ENCODE data around the gene TMUB1.
"Not testable (repeated sequence)": the region's sequence is repeated elsewhere in the genome, so short reads cannot be mapped to it uniquely, and the experiment has no call there.

The TMUB1 gene

DNA sequence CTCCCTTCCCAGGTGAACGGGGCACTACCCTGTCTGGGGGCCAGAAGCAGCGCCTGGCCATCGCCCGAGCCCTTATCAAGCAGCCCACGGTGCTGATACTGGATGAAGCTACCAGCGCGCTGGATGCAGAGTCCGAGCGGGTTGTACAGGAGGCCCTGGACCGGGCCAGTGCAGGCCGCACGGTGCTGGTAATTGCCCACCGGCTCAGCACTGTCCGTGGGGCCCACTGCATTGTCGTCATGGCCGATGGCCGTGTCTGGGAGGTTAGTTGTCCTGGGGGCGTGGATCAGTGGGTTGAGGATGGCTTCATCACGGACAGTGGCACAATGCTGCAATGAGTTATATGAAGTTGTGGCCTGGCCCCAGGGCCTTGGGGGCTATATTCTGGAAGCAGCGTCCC, 39.3 kb downstream of the TMUB1 start:
- Histone ChIP-seq H3K4me1 (ENCODE audit: control insufficient read depth, low read length) (no peaks in the 10 kb centered on the region), H3K27ac (ENCODE audit: low read depth, low read length) (no peak overlapping the region), H3K27me3 (ENCODE audit: control insufficient read depth, low read length) (no peaks in the 10 kb centered on the region), H3K36me3 (ENCODE audit: control insufficient read depth, low read length) (no peaks in the 10 kb centered on the region), H3K4me3 (ENCODE audit: low read length) (no peak overlapping the region), H3K79me2 (ENCODE audit: control insufficient read depth, low read length) (no peaks in the 10 kb centered on the region), H3F3A (ENCODE audit: control insufficient read depth, insufficient read depth) (no peaks in the 10 kb centered on the region), H3K9me2 (replicated peaks; ENCODE audit: control insufficient read depth, low read length) (no peaks in the 10 kb centered on the region), H3K4me2 (ENCODE audit: low read length) (no peak overlapping the region), H3K9me3 (ENCODE audit: control insufficient read depth, insufficient read depth, low read length) (no peaks in the 10 kb centered on the region), H4K20me1 (ENCODE audit: control insufficient read depth, insufficient read depth, low read depth, low read length) (no peaks in the 10 kb centered on the region; the same call in 1 of the 2 replicates)
- no peak for TF ChIP-seq EZH2phosphoT487 (IDR thresholded peaks at IDR 0.05; ENCODE audit: borderline replicate concordance, low read length)
- TF ChIP-seq, protein P1, sequence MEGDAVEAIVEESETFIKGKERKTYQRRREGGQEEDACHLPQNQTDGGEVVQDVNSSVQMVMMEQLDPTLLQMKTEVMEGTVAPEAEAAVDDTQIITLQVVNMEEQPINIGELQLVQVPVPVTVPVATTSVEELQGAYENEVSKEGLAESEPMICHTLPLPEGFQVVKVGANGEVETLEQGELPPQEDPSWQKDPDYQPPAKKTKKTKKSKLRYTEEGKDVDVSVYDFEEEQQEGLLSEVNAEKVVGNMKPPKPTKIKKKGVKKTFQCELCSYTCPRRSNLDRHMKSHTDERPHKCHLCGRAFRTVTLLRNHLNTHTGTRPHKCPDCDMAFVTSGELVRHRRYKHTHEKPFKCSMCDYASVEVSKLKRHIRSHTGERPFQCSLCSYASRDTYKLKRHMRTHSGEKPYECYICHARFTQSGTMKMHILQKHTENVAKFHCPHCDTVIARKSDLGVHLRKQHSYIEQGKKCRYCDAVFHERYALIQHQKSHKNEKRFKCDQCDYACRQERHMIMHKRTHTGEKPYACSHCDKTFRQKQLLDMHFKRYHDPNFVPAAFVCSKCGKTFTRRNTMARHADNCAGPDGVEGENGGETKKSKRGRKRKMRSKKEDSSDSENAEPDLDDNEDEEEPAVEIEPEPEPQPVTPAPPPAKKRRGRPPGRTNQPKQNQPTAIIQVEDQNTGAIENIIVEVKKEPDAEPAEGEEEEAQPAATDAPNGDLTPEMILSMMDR (IDR thresholded peaks at IDR 0.05; ENCODE audit: low read depth, low read length, poor library complexity, severe bottlenecking), result no peak

DNA sequence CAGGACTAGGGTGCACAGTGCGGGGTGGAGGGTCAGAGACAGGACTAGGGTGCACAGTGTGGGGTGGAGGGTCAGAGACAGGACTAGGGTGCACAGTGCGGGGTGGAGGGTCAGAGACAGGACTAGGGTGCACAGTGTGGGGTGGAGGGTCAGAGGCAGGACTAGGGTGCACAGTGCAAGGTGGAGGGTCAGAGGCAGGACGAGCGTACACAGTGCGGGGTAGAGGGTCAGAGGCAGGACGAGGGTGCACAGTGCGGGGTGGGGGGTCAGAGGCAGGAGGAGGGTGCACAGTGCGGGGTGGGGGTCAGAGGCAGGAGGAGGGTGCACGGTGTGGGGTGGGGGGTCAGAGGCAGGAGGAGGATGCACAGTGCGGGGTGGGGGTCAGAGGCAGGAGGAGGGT, 39.8 kb downstream of the TMUB1 start:
- H3K9me2 ChIP-seq (replicated peaks; ENCODE audit: control insufficient read depth, low read length); H3F3A ChIP-seq (ENCODE audit: control insufficient read depth, insufficient read depth); H3K4me2 ChIP-seq (ENCODE audit: low read length); H3K36me3 ChIP-seq (ENCODE audit: control insufficient read depth, low read length); H3K27me3 ChIP-seq (ENCODE audit: control insufficient read depth, low read length); H3K9me3 ChIP-seq (ENCODE audit: control insufficient read depth, insufficient read depth, low read length); H3K27ac ChIP-seq (ENCODE audit: low read depth, low read length); H3K4me1 ChIP-seq (ENCODE audit: control insufficient read depth, low read length); H3K4me3 ChIP-seq (ENCODE audit: low read length); H3K79me2 ChIP-seq (ENCODE audit: control insufficient read depth, low read length); H4K20me1 ChIP-seq (ENCODE audit: control insufficient read depth, insufficient read depth, low read depth, low read length): not testable (repeated sequence)

DNA sequence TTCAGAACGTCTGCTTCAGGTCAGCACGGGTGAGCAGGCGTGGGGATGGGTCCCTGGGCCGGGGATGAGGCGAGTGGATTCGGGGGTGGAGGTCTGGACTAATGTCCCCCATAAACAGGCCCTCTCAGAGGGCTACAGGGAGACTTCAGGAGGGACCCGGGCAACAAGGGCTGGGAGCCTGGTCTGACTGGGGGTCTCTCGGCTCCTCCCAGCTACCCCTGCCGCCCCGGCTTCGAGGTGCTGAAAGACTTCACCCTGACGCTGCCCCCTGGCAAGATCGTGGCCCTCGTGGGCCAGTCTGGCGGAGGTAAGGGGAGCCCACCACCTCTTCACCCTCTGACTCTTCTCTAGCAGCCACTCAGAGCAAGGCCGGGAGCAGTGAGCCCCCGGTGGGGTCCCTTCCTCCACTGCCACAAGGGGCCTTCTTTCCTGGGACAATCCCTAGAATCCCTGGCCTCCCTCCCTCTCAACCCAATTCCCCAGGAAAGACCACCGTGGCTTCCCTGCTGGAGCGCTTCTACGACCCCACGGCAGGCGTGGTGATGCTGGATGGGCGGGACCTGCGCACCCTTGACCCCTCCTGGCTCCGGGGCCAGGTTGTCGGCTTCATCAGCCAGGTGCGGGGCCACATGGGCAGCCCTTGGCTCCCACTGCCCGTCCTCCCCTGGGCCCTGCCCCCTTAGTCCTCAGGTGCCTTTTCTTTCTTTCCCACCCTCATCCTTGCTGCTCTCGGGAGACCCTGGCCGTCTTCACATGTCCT, 42.5 kb downstream of the TMUB1 start:
- H3K4me2 ChIP-seq (ENCODE audit: low read length), result no peak overlapping the region
- peaks cover 4% of the 10 kb centered on the region; the same call in 1 of the 2 replicates for H4K20me1 ChIP-seq (ENCODE audit: control insufficient read depth, insufficient read depth, low read depth, low read length)
- TF ChIP-seq EZH2phosphoT487 (IDR thresholded peaks at IDR 0.05; ENCODE audit: borderline replicate concordance, low read length), result no peak
- TF ChIP-seq, protein P1 (IDR thresholded peaks at IDR 0.05; ENCODE audit: low read depth, low read length, poor library complexity, severe bottlenecking), result no peak
- H3K4me1 ChIP-seq (ENCODE audit: control insufficient read depth, low read length), result no peaks in the 10 kb centered on the region
- H3K27me3 ChIP-seq (ENCODE audit: control insufficient read depth, low read length), result no peaks in the 10 kb centered on the region
- no peak overlapping the region for H3K27ac ChIP-seq (ENCODE audit: low read depth, low read length)
- no peaks in the 10 kb centered on the region for H3K79me2 ChIP-seq (ENCODE audit: control insufficient read depth, low read length)
- H3K9me2 ChIP-seq (replicated peaks; ENCODE audit: control insufficient read depth, low read length), result no peaks in the 10 kb centered on the region
- peaks cover 10% of the 10 kb centered on the region for H3K36me3 ChIP-seq (ENCODE audit: control insufficient read depth, low read length)
- no peaks in the 10 kb centered on the region for H3K9me3 ChIP-seq (ENCODE audit: control insufficient read depth, insufficient read depth, low read length)
- H3F3A ChIP-seq (ENCODE audit: control insufficient read depth, insufficient read depth), result no peaks in the 10 kb centered on the region
- H3K4me3 ChIP-seq (ENCODE audit: low read length), result no peak overlapping the region

DNA sequence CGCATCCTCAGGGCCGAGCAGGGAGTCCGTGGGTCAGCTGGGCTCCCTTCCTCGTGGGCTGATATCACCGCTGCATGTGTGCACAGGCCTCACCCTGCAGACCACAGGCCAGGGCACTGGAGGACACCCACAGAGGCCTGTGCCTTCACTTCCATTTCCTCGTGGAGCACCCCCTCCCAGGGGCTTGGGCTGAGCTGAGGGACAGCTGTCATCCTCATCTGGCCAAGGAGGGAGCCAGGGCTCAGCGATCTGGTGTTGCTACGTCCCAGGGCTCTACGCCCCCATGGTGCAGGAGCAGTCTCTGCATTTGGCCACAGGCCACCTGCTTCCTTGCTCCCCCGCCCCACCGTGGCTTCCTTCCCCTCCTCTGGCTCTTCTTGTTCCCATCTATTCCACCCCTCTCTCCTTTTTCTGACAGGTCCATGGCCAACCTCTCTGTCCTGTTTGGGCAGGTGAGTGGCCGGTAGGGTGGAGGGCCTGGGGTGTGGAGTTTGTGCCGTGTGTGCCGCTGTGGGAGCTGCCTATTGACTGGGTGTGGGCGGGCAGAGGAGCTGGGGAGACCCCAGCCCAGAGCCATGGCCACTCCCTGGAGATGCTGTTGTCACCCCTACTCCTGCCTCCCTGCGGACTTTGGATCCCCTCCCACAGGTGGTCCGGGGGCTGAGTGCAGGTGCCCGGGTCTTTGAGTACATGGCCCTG, 43.3 kb downstream of the TMUB1 start:
- H3K4me3 ChIP-seq (ENCODE audit: low read length), result no peak overlapping the region
- H3K79me2 ChIP-seq (ENCODE audit: control insufficient read depth, low read length), result no peaks in the 10 kb centered on the region
- H3F3A ChIP-seq (ENCODE audit: control insufficient read depth, insufficient read depth), result no peaks in the 10 kb centered on the region
- peaks cover 17% of the 10 kb centered on the region for H3K36me3 ChIP-seq (ENCODE audit: control insufficient read depth, low read length)
- H4K20me1 ChIP-seq (ENCODE audit: control insufficient read depth, insufficient read depth, low read depth, low read length), result peaks cover 4% of the 10 kb centered on the region; the same call in 1 of the 2 replicates
- H3K4me2 ChIP-seq (ENCODE audit: low read length), result no peak overlapping the region
- H3K27ac ChIP-seq (ENCODE audit: low read depth, low read length), result no peak overlapping the region
- H3K9me2 ChIP-seq (replicated peaks; ENCODE audit: control insufficient read depth, low read length), result no peaks in the 10 kb centered on the region
- H3K27me3 ChIP-seq (ENCODE audit: control insufficient read depth, low read length), result no peaks in the 10 kb centered on the region
- no peaks in the 10 kb centered on the region for H3K4me1 ChIP-seq (ENCODE audit: control insufficient read depth, low read length)
- no peaks in the 10 kb centered on the region for H3K9me3 ChIP-seq (ENCODE audit: control insufficient read depth, insufficient read depth, low read length)
- TF ChIP-seq, protein P1 (IDR thresholded peaks at IDR 0.05; ENCODE audit: low read depth, low read length, poor library complexity, severe bottlenecking), result no peak
- TF ChIP-seq EZH2phosphoT487 (IDR thresholded peaks at IDR 0.05; ENCODE audit: borderline replicate concordance, low read length), result no peak

All from DOHH2 (cell line).